Heart left ventricle (tissue), 13 donors: ENCODE results near the gene TENM3.

Source experiments
- POLR2A ChIP-seq, 2 donors: fragments of 450-650 bp; IDR thresholded peaks; one replicate each; pipeline ENCODE4 v1.6.1; 2017; ENCODE audit warnings: antibody characterized with exemption in 2 of 2, mild to moderate bottlenecking in 2 of 2, moderate library complexity in 2 of 2
- TF ChIP-seq, protein P1 (sequence below), 12 donors: fragments of 200-600 bp; sonication (generic) in 4 of 12; IDR thresholded peaks; one replicate each; pipeline versions ENCODE4 v1.5.0 to v1.8.0; 2018 to 2022; ENCODE audit warnings: antibody characterized with exemption in 12 of 12, mild to moderate bottlenecking in 5 of 12
- donor health status: ischemic (EF 13 %, LVEDD 7.1; RV severe dilation, severe dysfunction).
- donor health status: DM: no; HTN: yes; CAD: no.
- donor health status: DM: no; HTN: no; CAD: no.
- donor health status: ischemic (EF 25% LVEDD 6.9; RV normal size, moderate dysfunction).
- donor health status: ischemic (EF 25% LVEDD 5.7; RV mildly dilated, moderate dysfunction).
- donor health status: ischemic (EF 35%, LVEDD 5.7; RV mildly dilated, moderate dysfunction).
- donor health status: nonischemic (EF 11% LVEDD 7.7; RV severe dilation, severe dysfunction).
- donor health status: DM: yes; HTN: yes; CAD: no.
- donor health status: PGD.
- donor health status: ischemic (EF 29% LVEDD 5.4; RV normal size, mild dysfunction).
- donor health status: nonischemic (EF 23%, LVEDD 6.1; RV moderate dilation, normal function).

DNA sequence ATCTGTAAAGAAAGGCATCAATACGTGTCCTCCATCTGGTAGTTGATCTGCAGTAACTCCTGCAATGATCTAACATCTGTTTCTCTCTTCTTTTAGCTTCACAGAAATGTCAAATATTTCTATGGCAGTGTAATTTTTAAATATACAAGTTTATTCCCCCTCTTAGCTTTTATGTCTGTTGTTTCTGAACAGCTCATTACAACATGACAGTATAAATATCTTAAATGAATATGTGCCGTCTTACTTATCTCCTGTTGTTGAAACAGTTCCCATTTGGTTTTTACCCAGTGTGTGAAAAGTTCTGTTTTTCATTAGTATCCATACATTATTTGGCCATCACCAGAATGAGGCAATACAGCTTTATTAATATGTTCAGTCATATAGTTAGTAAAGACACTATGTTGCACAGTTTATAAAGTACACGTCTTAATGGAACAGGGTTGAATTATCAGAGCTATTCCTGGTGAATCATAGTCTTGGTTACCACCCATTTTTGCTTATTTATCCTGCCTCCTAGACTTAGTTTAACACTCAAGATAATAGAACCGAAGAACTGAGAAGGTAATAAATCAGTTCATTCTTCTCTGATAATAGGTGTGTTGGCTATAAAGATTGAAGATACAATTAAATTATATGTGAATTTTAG lies 321.6 kb downstream of the TENM3 start:
- TF ChIP-seq, protein P1, sequence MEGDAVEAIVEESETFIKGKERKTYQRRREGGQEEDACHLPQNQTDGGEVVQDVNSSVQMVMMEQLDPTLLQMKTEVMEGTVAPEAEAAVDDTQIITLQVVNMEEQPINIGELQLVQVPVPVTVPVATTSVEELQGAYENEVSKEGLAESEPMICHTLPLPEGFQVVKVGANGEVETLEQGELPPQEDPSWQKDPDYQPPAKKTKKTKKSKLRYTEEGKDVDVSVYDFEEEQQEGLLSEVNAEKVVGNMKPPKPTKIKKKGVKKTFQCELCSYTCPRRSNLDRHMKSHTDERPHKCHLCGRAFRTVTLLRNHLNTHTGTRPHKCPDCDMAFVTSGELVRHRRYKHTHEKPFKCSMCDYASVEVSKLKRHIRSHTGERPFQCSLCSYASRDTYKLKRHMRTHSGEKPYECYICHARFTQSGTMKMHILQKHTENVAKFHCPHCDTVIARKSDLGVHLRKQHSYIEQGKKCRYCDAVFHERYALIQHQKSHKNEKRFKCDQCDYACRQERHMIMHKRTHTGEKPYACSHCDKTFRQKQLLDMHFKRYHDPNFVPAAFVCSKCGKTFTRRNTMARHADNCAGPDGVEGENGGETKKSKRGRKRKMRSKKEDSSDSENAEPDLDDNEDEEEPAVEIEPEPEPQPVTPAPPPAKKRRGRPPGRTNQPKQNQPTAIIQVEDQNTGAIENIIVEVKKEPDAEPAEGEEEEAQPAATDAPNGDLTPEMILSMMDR (IDR thresholded peaks at IDR 0.05): no peak
- TF ChIP-seq POLR2A (IDR thresholded peaks at IDR 0.05): no peak
